A549 treated with GW870086 at 1 μM for 4 hours (cell line): ENCODE measurements around the gene AHI1. TPM values are rescaled to one million over a fixed set of nuclear protein-coding genes. Genes with fewer than 3 reads are reported as not detected.

Experiments used
- total RNA-seq: library from RNA; stranded (reverse); fragments of 200-300 nt; extraction: Qiagen RNA extraction; gene quantifications from 5 replicates; pipeline ENCODE4 v1.2.3, GENCODE V29; 2022; ENCODE audit warnings: low read depth

The AHI1 gene
- 7.0 to 10.8 TPM (median 10.2 TPM) in 5 replicates for total RNA-seq

GRCh38 chr6:135497412-135498184, at the start of gene AHI1:
TSS of gene AHI1 (minus strand) at chr6:135497740. CDS start at chr6:135492237, 5,503 bp downstream.

